Panc1 (cell line): ENCODE measurements around the gene ATP5F1D. TPM values are rescaled to one million over a fixed set of nuclear protein-coding genes. Genes with fewer than 3 reads are reported as not detected.

Experiments used
- ATAC-seq: fragments of 200-7000 bp; cut with Tn5 transposase; 2 replicates; pipeline ENCODE4 v1.9.1; 2020; ENCODE audit warnings: mild to moderate bottlenecking, moderate library complexity
- BruUV-seq: library from RNA; stranded (reverse); fragments of 400-500 nt; replicated peaks from 2 replicates; lab custom pipeline; 2021; lab: Mats Ljungman, UMichigan
- CTCF ChIA-PET: fragments of 300-600 bp; sonication (Branson Sonifier 250); formaldehyde crosslinking; loops from one replicate; lab custom pipeline; 2022; ENCODE audit warnings: antibody characterized with exemption; lab: Charles Lee
- POLR2A ChIA-PET: fragments of 300-600 bp; sonication (Branson Sonifier 250); formaldehyde crosslinking; loops from one replicate; lab custom pipeline; 2022; ENCODE audit warnings: antibody characterized with exemption; lab: Charles Lee
- DNase-seq: peaks from one replicate; pipeline ENCODE4 v3.0.0-alpha.2; 2010; ENCODE audit warnings: low read depth, low spot score
- H3K27ac ChIP-seq: 2 replicates; pipeline ENCODE4 v1.5.1; 2011; ENCODE audit warnings: mild to moderate bottlenecking, low read length, inconsistent platforms
- H3K27me3 ChIP-seq: fragments of 200-500 bp; sonication (Bioruptor generic); 2 replicates; pipeline ENCODE4 v1.6.0; 2014; ENCODE audit warnings: low read length, inconsistent platforms; ENCODE audit not compliant: control insufficient read depth, insufficient read depth
- H3K36me3 ChIP-seq: fragments of 200-500 bp; sonication (Bioruptor generic); 2 replicates; pipeline ENCODE4 v1.5.1; 2014; ENCODE audit warnings: inconsistent platforms, mild to moderate bottlenecking, low read length, moderate library complexity; ENCODE audit not compliant: control insufficient read depth, insufficient read depth
- H3K4me1 ChIP-seq: 2 replicates; pipeline ENCODE4 v1.5.1; 2011; ENCODE audit warnings: inconsistent platforms, mild to moderate bottlenecking, low read length, moderate library complexity; ENCODE audit not compliant: control insufficient read depth, insufficient read depth
- H3K4me3 ChIP-seq, 2 experiments: 2 replicates each; pipeline ENCODE4 v1.5.1; 2011 to 2012; ENCODE audit warnings: low read depth in 2 of 2, low read length in 2 of 2, mild to moderate bottlenecking in 2 of 2, inconsistent platforms in 1 of 2, moderate library complexity in 1 of 2
- H3K9me3 ChIP-seq: fragments of 200-500 bp; sonication (Bioruptor generic); 2 replicates; pipeline ENCODE4 v1.5.1; 2014; ENCODE audit warnings: low read depth, mild to moderate bottlenecking, inconsistent platforms, low read length, moderate library complexity; ENCODE audit not compliant: control insufficient read depth, insufficient read depth
- POLR2AphosphoS5 ChIP-seq: IDR thresholded peaks from 2 replicates; pipeline ENCODE4 v1.6.1; 2012; ENCODE audit warnings: mild to moderate bottlenecking, low read depth, low read length, moderate library complexity
- REST ChIP-seq, 2 experiments: IDR thresholded peaks; 2 replicates each; pipeline ENCODE4 v1.6.1; 2011 to 2012; ENCODE audit warnings: low read depth in 2 of 2, control low read depth in 1 of 2, low read length in 1 of 2, mild to moderate bottlenecking in 1 of 2, moderate library complexity in 1 of 2; ENCODE audit not compliant: insufficient read depth in 1 of 2
- SIN3A ChIP-seq: IDR thresholded peaks from 2 replicates; pipeline ENCODE4 v1.6.1; 2012; ENCODE audit warnings: low read depth, mild to moderate bottlenecking, low read length, moderate library complexity, borderline replicate concordance; ENCODE audit not compliant: insufficient read depth
- TCF7L2 ChIP-seq: IDR thresholded peaks from 2 replicates; pipeline ENCODE4 v1.6.1; 2011; ENCODE audit warnings: mild to moderate bottlenecking, low read depth, low read length, inconsistent platforms
- in situ Hi-C: cut with HindIII; loops from 2 replicates; pipeline ENCODE4 v1.10.0; 2016; ENCODE audit warnings: low sequenced_read_pairs, low pct_unique_long_range_greater_than_20kb
- intact Hi-C: fragments of 100-400 bp; cut with micrococcal nuclease; formaldehyde crosslinking; loops from one replicate; pipeline ENCODE4 v1.10.0; 2022; ENCODE audit not compliant: unreplicated experiment
- total RNA-seq: library from RNA; stranded (reverse); gene quantifications from one replicate; pipeline ENCODE4 v1.2.1, GENCODE V29; 2021; ENCODE audit not compliant: unreplicated experiment
- TF ChIP-seq, protein P1 (sequence below): fragments of 450-650 bp; IDR thresholded peaks from 2 replicates; pipeline ENCODE4 v1.5.1; 2017; ENCODE audit warnings: mild to moderate bottlenecking

Gene ATP5F1D
- total RNA-seq, 1 experiment from 2014 or later: 218 TPM

- intact Hi-C loops: no loop called here
- TF ChIP-seq, protein P1, sequence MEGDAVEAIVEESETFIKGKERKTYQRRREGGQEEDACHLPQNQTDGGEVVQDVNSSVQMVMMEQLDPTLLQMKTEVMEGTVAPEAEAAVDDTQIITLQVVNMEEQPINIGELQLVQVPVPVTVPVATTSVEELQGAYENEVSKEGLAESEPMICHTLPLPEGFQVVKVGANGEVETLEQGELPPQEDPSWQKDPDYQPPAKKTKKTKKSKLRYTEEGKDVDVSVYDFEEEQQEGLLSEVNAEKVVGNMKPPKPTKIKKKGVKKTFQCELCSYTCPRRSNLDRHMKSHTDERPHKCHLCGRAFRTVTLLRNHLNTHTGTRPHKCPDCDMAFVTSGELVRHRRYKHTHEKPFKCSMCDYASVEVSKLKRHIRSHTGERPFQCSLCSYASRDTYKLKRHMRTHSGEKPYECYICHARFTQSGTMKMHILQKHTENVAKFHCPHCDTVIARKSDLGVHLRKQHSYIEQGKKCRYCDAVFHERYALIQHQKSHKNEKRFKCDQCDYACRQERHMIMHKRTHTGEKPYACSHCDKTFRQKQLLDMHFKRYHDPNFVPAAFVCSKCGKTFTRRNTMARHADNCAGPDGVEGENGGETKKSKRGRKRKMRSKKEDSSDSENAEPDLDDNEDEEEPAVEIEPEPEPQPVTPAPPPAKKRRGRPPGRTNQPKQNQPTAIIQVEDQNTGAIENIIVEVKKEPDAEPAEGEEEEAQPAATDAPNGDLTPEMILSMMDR: no peak
- TF ChIP-seq POLR2AphosphoS5: no peak; the same call in 1 of the 2 replicates
- no peak for TF ChIP-seq REST (IDR thresholded peaks at IDR 0.05; ENCODE audit: insufficient read depth in 1 of 2, low read depth in 2 of 2, low read length in 1 of 2)
- no peak for TF ChIP-seq TCF7L2
- TF ChIP-seq SIN3A: no peak
- Histone ChIP-seq H3K4me3 (peak overlapping the region; percentile 59 to 68), H3K9me3 (no peaks in the 10 kb centered on the region), H3K4me1 (peaks cover 45% of the 10 kb centered on the region), H3K36me3 (peaks cover 5% of the 10 kb centered on the region), H3K27ac (peak overlapping the region; percentile 62), H3K27me3 (no peaks in the 10 kb centered on the region)
- in situ Hi-C loops: no loop called here
- no peak for DNase-seq
- ATAC-seq: no peak
- BruUV-seq: no TSS peak
- POLR2A ChIA-PET: interaction anchor here (0.6 kb wide), 1 partner anchor 16 kb away, joined by 4 read pairs; no protein-coding TSS in a partner anchor
- CTCF ChIA-PET: interaction anchor here (0.5 to 1.0 kb wide), 2 partner anchors 9 to 10 kb away, joined by 3 read pairs; no protein-coding TSS in a partner anchor
Measured at GRCh38 chr19:1253514-1254080, 12.0 kb downstream of the ATP5F1D start.

- H3K36me3 ChIP-seq: peaks cover 5% of the 10 kb centered on the region
- TF ChIP-seq REST (IDR thresholded peaks at IDR 0.05; ENCODE audit: insufficient read depth in 1 of 2, low read depth in 2 of 2, low read length in 1 of 2) (no peak), SIN3A (no peak), POLR2AphosphoS5 (no peak)
- ATAC-seq: no peak
- no peaks in the 10 kb centered on the region for H3K9me3 ChIP-seq
- H3K4me3 ChIP-seq: peak overlapping the region; percentile 59 to 68
- intact Hi-C loops (no loop called here), in situ Hi-C loops (no loop called here)
- ChIA-PET CTCF (interaction anchor here (1.0 kb wide), 1 partner anchor 9 kb away, joined by 3 read pairs; no protein-coding TSS in a partner anchor), POLR2A (interaction anchor here (0.6 kb wide), 1 partner anchor 16 kb away, joined by 4 read pairs; no protein-coding TSS in a partner anchor)
- peaks cover 49% of the 10 kb centered on the region for H3K4me1 ChIP-seq
- H3K27me3 ChIP-seq: no peaks in the 10 kb centered on the region
- no TSS peak for BruUV-seq
- no peak for DNase-seq
- H3K27ac ChIP-seq: peak overlapping the region; percentile 62
Measured at GRCh38 chr19:1254081-1254527, 12.6 kb downstream of the ATP5F1D start.
